Mucosa of stomach (tissue), 1 donor: Measurements from ENCODE around the gene AKAP14.

Source experiments
- H3K27me3 ChIP-seq: one replicate; pipeline ENCODE4 v1.7.0; 2013; ENCODE audit warnings: mild to moderate bottlenecking, low read length; ENCODE audit not compliant: control insufficient read depth, insufficient read depth
- H3K36me3 ChIP-seq: one replicate; pipeline ENCODE4 v1.7.0; 2013; ENCODE audit warnings: low read length; ENCODE audit not compliant: control insufficient read depth, insufficient read depth
- H3K4me1 ChIP-seq: one replicate; pipeline ENCODE4 v1.7.0; 2013; ENCODE audit warnings: mild to moderate bottlenecking, low read length; ENCODE audit not compliant: control insufficient read depth, insufficient read depth
- H3K4me3 ChIP-seq: one replicate; pipeline ENCODE4 v1.7.0; 2013; ENCODE audit warnings: low read length
- H3K9ac ChIP-seq: one replicate; pipeline ENCODE4 v1.7.0; 2013; ENCODE audit warnings: mild to moderate bottlenecking, low read length, moderate library complexity
- H3K9me3 ChIP-seq: one replicate; pipeline ENCODE4 v1.7.0; 2013; ENCODE audit warnings: mild to moderate bottlenecking, low read length, moderate library complexity; ENCODE audit not compliant: control insufficient read depth
- donor health status: Pancreatic carcinoma.

Gene AKAP14

GRCh38 chrX:119895843-119896326, at the start of gene AKAP14:
AKAP14 (plus strand) TSS chrX:119895893; CDS start chrX:119903224, 7,331 bp downstream.
- Histone ChIP-seq H3K9ac (no peak within 1 kb of the TSS), H3K27me3 (no peaks in the 10 kb centered on the region)

DNA sequence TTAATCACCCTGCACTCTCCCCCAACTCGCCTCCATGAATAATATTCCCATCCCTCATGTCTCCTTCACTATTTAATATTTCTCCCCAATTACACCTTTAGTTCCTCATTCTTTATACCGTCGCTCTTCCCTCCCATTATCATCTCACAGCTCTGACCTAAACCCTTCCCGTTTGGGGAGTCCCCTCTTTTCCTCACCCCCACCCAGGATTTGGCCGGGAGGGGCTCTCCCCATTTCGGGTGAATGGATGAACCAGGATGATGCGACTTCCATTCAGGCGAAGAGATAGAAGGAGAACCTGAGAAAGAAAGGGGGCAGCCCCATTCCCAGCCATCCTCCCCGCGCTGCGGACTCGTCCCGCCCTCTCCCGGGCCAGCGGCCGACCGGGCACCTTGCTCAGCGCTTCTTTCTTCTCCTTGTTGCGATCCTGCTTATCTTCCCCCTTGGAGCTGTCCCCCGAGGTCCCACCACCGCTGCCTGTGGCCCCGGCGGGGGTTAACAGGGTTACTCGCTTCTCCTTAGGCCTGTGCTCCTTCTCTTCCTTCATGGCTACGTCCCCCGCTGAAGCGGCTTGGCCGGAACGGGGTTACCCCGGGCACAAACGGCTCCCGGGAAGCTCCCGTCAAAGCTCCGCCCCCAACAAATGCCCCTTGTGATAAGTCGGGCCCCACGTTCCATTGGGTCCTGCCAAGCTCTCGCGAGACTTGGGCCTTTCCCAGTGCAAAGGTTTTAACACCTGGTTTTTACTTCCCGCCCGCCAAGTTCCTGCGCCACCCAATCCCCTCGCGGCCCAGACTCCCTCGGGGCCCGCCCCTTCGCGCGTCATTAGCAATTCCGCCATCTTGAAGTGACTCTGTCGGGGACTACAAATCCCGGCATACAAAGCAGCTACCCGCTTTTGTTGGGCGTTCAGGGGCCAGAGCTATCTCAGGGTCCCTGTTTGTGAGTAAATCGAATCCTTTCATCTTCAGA, 43.0 kb upstream of the AKAP14 start, which contains the start of gene UPF3B:
Gene UPF3B, minus strand, starts transcription at position 582 of the 972 bp plus-strand sequence. Its CDS starts 35 bp downstream, at position 547.
- Histone ChIP-seq H3K9me3 (no peaks in the 10 kb centered on the region), H3K4me3 (peak within 1 kb of the TSS; percentile 67), H3K27me3 (no peaks in the 10 kb centered on the region), H3K4me1 (no peaks in the 10 kb centered on the region), H3K9ac (peak within 1 kb of the TSS; percentile 88), H3K36me3 (no peaks in the 10 kb centered on the region)

More at GRCh38 chrX:119895843-119896326, at the start of gene AKAP14:
- Histone ChIP-seq H3K36me3 (no peaks in the 10 kb centered on the region), H3K4me3 (no peak within 1 kb of the TSS), H3K4me1 (peaks cover 3% of the 10 kb centered on the region), H3K9me3 (no peaks in the 10 kb centered on the region)

GRCh38 chrX:119853444-119853843, 42.2 kb upstream of the AKAP14 start:
- Histone ChIP-seq H3K9me3 (no peaks in the 10 kb centered on the region), H3K4me3 (no peak overlapping the region), H3K4me1 (no peaks in the 10 kb centered on the region), H3K36me3 (no peaks in the 10 kb centered on the region), H3K9ac (no peak overlapping the region), H3K27me3 (no peaks in the 10 kb centered on the region)

DNA sequence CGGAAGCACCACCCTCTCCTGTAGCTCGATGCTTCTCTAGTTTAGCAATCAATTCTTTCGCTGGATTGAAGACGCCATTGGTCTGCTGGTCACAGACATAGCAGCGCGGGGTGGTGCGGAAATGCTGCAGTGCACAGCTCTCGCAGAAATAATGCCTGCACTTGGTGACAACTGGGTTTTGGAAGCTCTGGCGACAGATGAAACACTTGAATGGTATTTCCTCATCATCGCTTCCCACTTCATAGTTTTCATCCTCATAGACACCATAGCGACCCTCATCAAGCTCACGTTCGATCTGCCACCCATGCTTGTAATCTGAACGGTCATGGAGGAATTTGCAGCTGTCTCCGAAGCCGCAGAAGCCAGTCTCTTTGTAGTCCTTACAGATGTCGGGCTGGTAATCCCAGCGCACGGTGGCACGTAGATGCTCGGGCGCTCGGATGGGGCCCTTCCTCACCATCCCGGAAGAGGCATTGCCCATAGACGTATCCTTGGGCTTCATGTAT, 25.0 kb upstream of the AKAP14 start:
- peak overlapping the region; percentile 95 for H3K9ac ChIP-seq

GRCh38 chrX:119871245-119871598, 24.5 kb upstream of the AKAP14 start:
- no peaks in the 10 kb centered on the region for H3K36me3 ChIP-seq
- no peaks in the 10 kb centered on the region for H3K9me3 ChIP-seq
- H3K4me1 ChIP-seq: no peaks in the 10 kb centered on the region
- H3K4me3 ChIP-seq: peak overlapping the region; percentile 82
- H3K9ac ChIP-seq: peak overlapping the region; percentile 95
- no peaks in the 10 kb centered on the region for H3K27me3 ChIP-seq

More for the DNA sequence above, 25.0 kb upstream of the AKAP14 start:
- H3K4me3 ChIP-seq: peak overlapping the region; percentile 82
- H3K9me3 ChIP-seq: no peaks in the 10 kb centered on the region
- no peaks in the 10 kb centered on the region for H3K4me1 ChIP-seq
- H3K27me3 ChIP-seq: no peaks in the 10 kb centered on the region
- H3K36me3 ChIP-seq: no peaks in the 10 kb centered on the region

- Histone ChIP-seq H3K4me1 (no peaks in the 10 kb centered on the region), H3K9me3 (no peaks in the 10 kb centered on the region), H3K4me3 (peak within 1 kb of the TSS; percentile 82), H3K9ac (peak within 1 kb of the TSS; percentile 95), H3K36me3 (no peaks in the 10 kb centered on the region), H3K27me3 (no peaks in the 10 kb centered on the region)
Measured at GRCh38 chrX:119871599-119872395, 23.9 kb upstream of the AKAP14 start, which contains the start of the genes NDUFA1 and RNF113A. NDUFA1 (plus strand) TSS chrX:119871832; CDS start chrX:119871912, 80 bp downstream. RNF113A (minus strand) TSS chrX:119871733; CDS start chrX:119871613, 120 bp downstream.

DNA sequence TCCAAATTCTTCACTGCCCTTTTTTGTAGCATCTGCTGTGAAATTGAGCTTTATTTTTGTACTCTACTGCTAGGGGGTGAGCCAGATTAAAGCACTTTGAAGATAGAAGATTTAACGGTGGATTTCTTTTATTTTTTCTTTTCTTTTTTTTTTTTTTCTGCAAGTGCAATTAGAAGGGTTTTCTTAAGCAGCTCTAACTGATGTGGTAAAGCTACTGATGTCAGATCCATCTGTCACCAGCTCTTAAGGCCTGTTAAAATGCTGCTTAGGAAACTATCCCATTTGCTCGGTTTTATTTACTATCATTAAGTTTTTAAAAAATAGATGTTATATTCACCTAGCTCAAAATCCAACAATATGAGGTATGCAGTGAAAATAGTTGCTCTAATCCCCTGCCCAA, 17.0 kb upstream of the AKAP14 start:
- Histone ChIP-seq H3K4me3 (no peak overlapping the region), H3K9ac (no peak overlapping the region), H3K4me1 (no peaks in the 10 kb centered on the region), H3K27me3 (no peaks in the 10 kb centered on the region), H3K36me3 (no peaks in the 10 kb centered on the region), H3K9me3 (no peaks in the 10 kb centered on the region)

DNA sequence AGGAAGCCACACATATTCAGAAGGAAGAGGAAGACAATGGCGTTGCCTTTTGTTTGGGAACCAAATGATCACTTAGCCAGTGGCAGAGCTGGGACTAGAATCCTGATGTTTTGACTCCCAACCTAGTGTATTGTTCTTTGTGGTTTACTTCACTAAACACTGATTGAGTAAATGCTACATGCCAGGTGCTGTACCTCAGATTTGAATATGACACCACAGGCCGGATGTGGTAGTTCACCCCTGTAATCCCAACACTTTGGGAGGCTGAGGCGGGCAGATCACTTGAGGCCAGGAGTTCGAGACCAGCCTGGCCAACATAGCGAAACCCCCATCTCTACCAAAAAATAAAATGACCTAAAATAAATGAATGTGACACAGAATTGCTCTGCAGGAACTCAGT, 15.6 kb upstream of the AKAP14 start:
- Histone ChIP-seq H3K9ac (no peak overlapping the region), H3K4me3 (no peak overlapping the region), H3K27me3 (no peaks in the 10 kb centered on the region), H3K4me1 (no peaks in the 10 kb centered on the region), H3K36me3 (no peaks in the 10 kb centered on the region), H3K9me3 (no peaks in the 10 kb centered on the region)

- no peak overlapping the region for H3K4me3 ChIP-seq
- no peaks in the 10 kb centered on the region for H3K36me3 ChIP-seq
- no peak overlapping the region for H3K9ac ChIP-seq
- no peaks in the 10 kb centered on the region for H3K9me3 ChIP-seq
- H3K4me1 ChIP-seq: no peaks in the 10 kb centered on the region
- no peaks in the 10 kb centered on the region for H3K27me3 ChIP-seq
Measured at GRCh38 chrX:119880552-119881437, 14.9 kb upstream of the AKAP14 start.

- H3K9ac ChIP-seq: no peak overlapping the region
- H3K27me3 ChIP-seq: no peaks in the 10 kb centered on the region
- no peaks in the 10 kb centered on the region for H3K4me1 ChIP-seq
- H3K9me3 ChIP-seq: no peaks in the 10 kb centered on the region
- no peak overlapping the region for H3K4me3 ChIP-seq
- no peaks in the 10 kb centered on the region for H3K36me3 ChIP-seq
Measured at GRCh38 chrX:119885554-119886428, 9.9 kb upstream of the AKAP14 start.
